ENCODE data around the gene PEF1. TPM values are rescaled to one million over a fixed set of nuclear protein-coding genes. Genes with fewer than 3 reads are reported as not detected.

PEF1 gene
- total and polyA plus RNA-seq, 2 of the 8 experiments (the other 6 are each of a cell fraction or from before 2014, with no cell fraction given), result 35.2 to 69.2 TPM

GRCh38 chr1:31643976-31644559 is 608 bp downstream of the PEF1 start:
- no peak overlapping the region for H3K14ac ChIP-seq (ENCODE audit: insufficient read length)
- no peak overlapping the region for H2AFZ ChIP-seq (ENCODE audit: low read length)
- peak overlapping the region; percentile 89 to 97 (median 93) for H3K4me3 ChIP-seq (ENCODE audit: extremely low read depth in 1 of 4, insufficient read depth in 2 of 4, low read depth in 3 of 4, low read length in 4 of 4)
- H2BK12ac ChIP-seq (ENCODE audit: low read depth, low read length), result peak overlapping the region; percentile 7; the same call in 1 of the 2 replicates
- peak overlapping the region; percentile 92 for H3K4me2 ChIP-seq (ENCODE audit: insufficient read depth in 1 of 2, low read depth in 2 of 2, low read length in 2 of 2)
- no peaks in the 10 kb centered on the region for H3K9me3 ChIP-seq (ENCODE audit: insufficient read depth in 2 of 2, low read depth in 1 of 2, low read length in 1 of 2)
- peak overlapping the region; percentile 100 for H4K91ac ChIP-seq (replicated peaks; ENCODE audit: insufficient read length, low read length)
- no peaks in the 10 kb centered on the region; the same call in 1 of the 2 replicates for H3K79me1 ChIP-seq (ENCODE audit: low read depth, low read length)
- H2BK5ac ChIP-seq (ENCODE audit: low read depth, low read length), result peak overlapping the region; percentile 100
- peak overlapping the region; percentile 89; the same call in 1 of the 2 replicates for H2AK5ac ChIP-seq (ENCODE audit: low read depth, low read length)
- no peaks in the 10 kb centered on the region for H4K20me1 ChIP-seq (replicated peaks in 1 of 2; ENCODE audit: control insufficient read depth in 1 of 2, insufficient read depth in 2 of 2, low read length in 2 of 2)
- no peaks in the 10 kb centered on the region for H3K36me3 ChIP-seq (ENCODE audit: control insufficient read depth in 2 of 4, insufficient read depth in 4 of 4, low read length in 3 of 4)
- 9% methylated on average over 18 of the region's 18 CpGs; no CpG with 5 or more reads in 1 of the 2 experiments for WGBS, 2 experiments (ENCODE audit: extremely low coverage in 1 of 2, insufficient coverage in 1 of 2, insufficient read length in 1 of 2, insufficient replicate concordance in 2 of 2, low coverage in 1 of 2, low lambda C conversion rate in 2 of 2, missing lambda C conversion rate in 1 of 2)
- H2BK20ac ChIP-seq (ENCODE audit: low read length), result no peak overlapping the region
- peak overlapping the region; percentile 36 for H3K18ac ChIP-seq (ENCODE audit: extremely low read depth, low read length)
- DNase-seq (ENCODE audit: low read depth in 1 of 2, low spot score in 2 of 2) (no peak), FAIRE-seq (no peak)
- peaks cover 3 to 47% of the 10 kb centered on the region in 2 experiments; a peak in 2 of 4 replicates for H3K79me2 ChIP-seq (ENCODE audit: control insufficient read depth in 1 of 2, insufficient read depth in 2 of 2, low read length in 2 of 2)
- H3K4ac ChIP-seq (replicated peaks; ENCODE audit: insufficient read length, low read depth, low read length), result peak overlapping the region; percentile 74
- no peak overlapping the region for H3K23ac ChIP-seq (ENCODE audit: insufficient read length)
- CTCF ChIA-PET (ENCODE audit: partially characterized antibody), result interaction anchor here (1.2 to 3.2 kb wide), 7 partner anchors 9 to 145 kb away, joined by 3 to 30 read pairs (median 5); no protein-coding TSS in a partner anchor
- POLR2A ChIA-PET (ENCODE audit: partially characterized antibody), result interaction anchor here (0.6 to 3.5 kb wide), 17 partner anchors 7 to 247 kb away, joined by 3 to 31 read pairs (median 5); no protein-coding TSS in a partner anchor
- peak overlapping the region; percentile 100 for H4K8ac ChIP-seq (ENCODE audit: extremely low read depth, insufficient read depth, low read length)
- no peaks in the 10 kb centered on the region for H3K27me3 ChIP-seq (replicated peaks in 1 of 4; ENCODE audit: control insufficient read depth in 3 of 4, extremely low read depth in 1 of 4, insufficient read depth in 3 of 4, low read length in 3 of 4)
- H2BK15ac ChIP-seq (ENCODE audit: low read length), result 0 out of 2 replicates have a peak overlapping the region, but pooled peaks have one; percentile 2
- peak overlapping the region; percentile 82 to 100 (median 99) for H3K9ac ChIP-seq (replicated peaks in 1 of 4; ENCODE audit: extremely low read depth in 1 of 4, low read depth in 3 of 4, low read length in 3 of 4)
- no peak overlapping the region for H2BK120ac ChIP-seq (replicated peaks; ENCODE audit: low read depth, low read length)
- peaks cover 5 to 17% (median 6%) of the 10 kb centered on the region in 4 experiments for H3K4me1 ChIP-seq (replicated peaks in 1 of 4; ENCODE audit: control insufficient read depth in 3 of 4, insufficient read depth in 4 of 4, low read length in 3 of 4)
- peaks cover 9% of the 10 kb centered on the region for H3K23me2 ChIP-seq (ENCODE audit: low read depth, low read length)
- peak overlapping the region; percentile 7 for H4K5ac ChIP-seq (ENCODE audit: insufficient read length, low read depth, low read length)
- H3K56ac ChIP-seq (replicated peaks; ENCODE audit: insufficient read length, low read depth, low read length), result peak overlapping the region; percentile 32
- peak overlapping the region; percentile 100 for H3K27ac ChIP-seq (ENCODE audit: low read depth, low read length)
- TF ChIP-seq SUZ12 (IDR thresholded peaks at IDR 0.05; ENCODE audit: low read length), result no peak
- TF ChIP-seq TAF7 (optimal IDR thresholded peaks at IDR 0.05; ENCODE audit: borderline replicate concordance, low read depth, low read length), result no peak
- TF ChIP-seq NRF1 (IDR thresholded peaks at IDR 0.05; ENCODE audit: low read depth, low read length), result no peak
- peak in 1 of 2 experiments; percentile 77; a peak in 1 of 3 replicates for TF ChIP-seq POLR2A (IDR thresholded peaks at IDR 0.05; ENCODE audit: control extremely low read depth in 1 of 2, low read depth in 2 of 2, low read length in 2 of 2)
